Esophagus squamous epithelium (tissue), 5 donors: ENCODE measurements around the gene UBTD1. TPM values are rescaled to one million over a fixed set of nuclear protein-coding genes. Genes with fewer than 3 reads are reported as not detected.

ENCODE experiments used
- DNase-seq: peaks from one replicate; lab custom pipeline; 2025; lab: John Stamatoyannopoulos, UW
- H3K27ac ChIP-seq, 4 donors: fragments of 200-600 bp; sonication (generic); one replicate each; pipeline ENCODE4 v1.5.1; 2016 to 2019; ENCODE audit warnings: mild to moderate bottlenecking in 1 of 4
- H3K27me3 ChIP-seq, 4 donors: fragments of 200-600 bp; sonication (generic); 1 replicate in 3 of 4; 2 replicates in 1 of 4; pipeline versions ENCODE4 v1.5.1 to v1.6.0; 2017 to 2021; ENCODE audit warnings: antibody characterized with exemption in 1 of 4
- H3K36me3 ChIP-seq, 3 donors: fragments of 200-600 bp; sonication (generic); one replicate each; pipeline ENCODE4 v1.5.1; 2016 to 2019
- H3K4me1 ChIP-seq, 3 donors: fragments of 200-600 bp; sonication (generic); one replicate each; pipeline ENCODE4 v1.5.1; 2017 to 2019
- H3K4me3 ChIP-seq, 4 donors: fragments of 200-600 bp; sonication (generic); 1 replicate in 3 of 4; 2 replicates in 1 of 4; pipeline ENCODE4 v1.5.1; 2016 to 2019; ENCODE audit warnings: mild to moderate bottlenecking in 2 of 4, moderate library complexity in 1 of 4
- H3K9me3 ChIP-seq, 3 donors: fragments of 200-600 bp; sonication (generic); one replicate each; pipeline ENCODE4 v1.5.1; 2016 to 2019
- POLR2A ChIP-seq, 4 donors: fragments of 450-650 bp; IDR thresholded peaks; one replicate each; pipeline ENCODE4 v1.6.1; 2017; ENCODE audit warnings: antibody characterized with exemption in 4 of 4, mild to moderate bottlenecking in 4 of 4, moderate library complexity in 3 of 4
- WGBS, 2 donors: methylation state at CpG; one replicate each; pipeline ENCODE4 v1.1.5; 2018; 5-methylcytosine and 5-hydroxymethylcytosine counted together
- intact Hi-C: fragments of 100-400 bp; cut with DNase I; formaldehyde crosslinking; loops from one replicate; pipeline ENCODE4 v1.15.0; 2022
- total RNA-seq, 4 donors: library from RNA; depleted of rRNA; stranded (reverse); fragments of >200 nt; gene quantifications; one replicate each; pipeline ENCODE4 v1.1.0, GENCODE V29; 2016
- TF ChIP-seq, protein P1 (sequence below), 6 experiments: fragments of 450-650 bp in 4 of 6; fragments of 200-600 bp in 2 of 6; sonication (generic) in 2 of 6; IDR thresholded peaks; one replicate each; pipeline ENCODE4 v1.5.1; 2016 to 2019; ENCODE audit warnings: antibody characterized with exemption in 6 of 6, mild to moderate bottlenecking in 4 of 6, moderate library complexity in 4 of 6
- donor health status: DM: yes; HTN: yes; CAD: no.

The UBTD1 gene, protein sequence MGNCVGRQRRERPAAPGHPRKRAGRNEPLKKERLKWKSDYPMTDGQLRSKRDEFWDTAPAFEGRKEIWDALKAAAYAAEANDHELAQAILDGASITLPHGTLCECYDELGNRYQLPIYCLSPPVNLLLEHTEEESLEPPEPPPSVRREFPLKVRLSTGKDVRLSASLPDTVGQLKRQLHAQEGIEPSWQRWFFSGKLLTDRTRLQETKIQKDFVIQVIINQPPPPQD
- 1 to 10 TPM; 4.3 to 8.5 (median 5.8) TPM for total RNA-seq

DNA sequence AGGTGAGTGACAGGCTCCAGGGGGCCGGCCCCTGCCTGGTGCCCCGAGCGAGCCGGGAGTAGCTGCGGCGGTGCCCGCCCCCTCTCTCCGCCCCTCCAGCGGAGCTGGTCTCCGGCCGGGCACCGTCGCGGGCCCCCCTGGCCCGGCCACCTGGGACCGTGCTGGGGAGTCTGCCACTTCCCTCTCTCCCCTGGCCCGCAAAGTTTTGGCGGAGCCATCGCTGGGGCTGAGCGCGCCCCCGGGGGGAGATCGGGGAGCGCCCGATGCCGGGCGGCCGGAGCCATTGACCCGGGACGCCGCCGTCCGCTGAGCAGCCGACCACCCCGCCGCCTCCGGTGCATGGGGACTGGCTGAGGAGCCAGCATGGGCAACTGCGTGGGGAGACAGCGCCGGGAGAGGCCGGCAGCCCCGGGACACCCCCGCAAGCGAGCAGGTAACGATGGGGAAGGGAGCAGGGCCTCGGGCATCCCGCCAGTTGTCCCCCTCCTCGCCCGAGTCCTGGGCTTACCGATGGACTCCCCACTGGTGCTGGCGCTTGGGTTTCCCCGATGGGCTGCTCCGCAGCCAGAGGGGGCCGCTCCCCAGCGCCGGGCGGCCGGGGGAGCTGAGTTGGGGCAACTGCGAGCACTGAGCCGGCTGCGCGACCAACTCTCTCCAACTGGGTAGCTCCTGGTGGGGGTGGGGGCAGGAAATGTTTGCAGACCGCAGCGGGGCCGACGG is at the start of gene UBTD1:
UBTD1 (plus strand) TSS at position 84 of the 720 bp plus-strand sequence; CDS start at position 364, 280 bp downstream.
- peak within 1 kb of the TSS; percentile 69 to 99 (median 98) for H3K4me3 ChIP-seq
- H3K36me3 ChIP-seq: peaks cover 0 to 2% (median 0%) of the 10 kb centered on the region in 3 donors
- H3K27me3 ChIP-seq: peaks cover 0 to 20% (median 0%) of the 10 kb centered on the region in 4 donors
- H3K9me3 ChIP-seq: no peaks in the 10 kb centered on the region
- 0% methylated on average over 5 of the region's 66 CpGs; no CpG with 5 or more reads in 1 of the 2 donors for WGBS, 2 donors
- no peak for DNase-seq
- TF ChIP-seq, protein P1, sequence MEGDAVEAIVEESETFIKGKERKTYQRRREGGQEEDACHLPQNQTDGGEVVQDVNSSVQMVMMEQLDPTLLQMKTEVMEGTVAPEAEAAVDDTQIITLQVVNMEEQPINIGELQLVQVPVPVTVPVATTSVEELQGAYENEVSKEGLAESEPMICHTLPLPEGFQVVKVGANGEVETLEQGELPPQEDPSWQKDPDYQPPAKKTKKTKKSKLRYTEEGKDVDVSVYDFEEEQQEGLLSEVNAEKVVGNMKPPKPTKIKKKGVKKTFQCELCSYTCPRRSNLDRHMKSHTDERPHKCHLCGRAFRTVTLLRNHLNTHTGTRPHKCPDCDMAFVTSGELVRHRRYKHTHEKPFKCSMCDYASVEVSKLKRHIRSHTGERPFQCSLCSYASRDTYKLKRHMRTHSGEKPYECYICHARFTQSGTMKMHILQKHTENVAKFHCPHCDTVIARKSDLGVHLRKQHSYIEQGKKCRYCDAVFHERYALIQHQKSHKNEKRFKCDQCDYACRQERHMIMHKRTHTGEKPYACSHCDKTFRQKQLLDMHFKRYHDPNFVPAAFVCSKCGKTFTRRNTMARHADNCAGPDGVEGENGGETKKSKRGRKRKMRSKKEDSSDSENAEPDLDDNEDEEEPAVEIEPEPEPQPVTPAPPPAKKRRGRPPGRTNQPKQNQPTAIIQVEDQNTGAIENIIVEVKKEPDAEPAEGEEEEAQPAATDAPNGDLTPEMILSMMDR (IDR thresholded peaks at IDR 0.05): no peak
- TF ChIP-seq POLR2A (IDR thresholded peaks at IDR 0.05): peak in 2 of 4 donors; percentile 18 to 45
- intact Hi-C loops: no loop called here
- peaks cover 9 to 60% (median 27%) of the 10 kb centered on the region in 3 donors for H3K4me1 ChIP-seq
- peak within 1 kb of the TSS; percentile 95 to 99 (median 98) for H3K27ac ChIP-seq

DNA sequence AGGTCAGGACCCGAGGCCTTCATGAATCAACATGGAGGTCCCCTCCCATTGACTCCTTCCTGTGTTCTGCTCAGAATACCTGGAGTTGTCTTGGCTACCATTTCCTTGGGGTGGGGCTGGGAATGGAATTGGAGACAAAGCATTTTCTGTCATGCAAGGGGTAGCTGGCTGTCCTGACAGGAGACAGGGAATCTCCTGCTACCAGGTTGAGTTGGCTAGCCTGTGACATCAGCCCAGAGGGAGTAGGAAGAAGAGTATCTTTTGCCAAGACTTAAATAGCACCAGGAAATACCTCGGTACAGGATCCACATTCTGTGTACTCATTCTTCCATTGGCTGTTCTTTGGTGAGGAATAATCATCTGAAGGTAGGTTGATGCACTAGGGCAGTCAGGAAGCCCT is 47.9 kb upstream of the UBTD1 start:
- Histone ChIP-seq H3K27me3 (no peaks in the 10 kb centered on the region), H3K36me3 (peaks cover 0 to 51% (median 0%) of the 10 kb centered on the region in 3 donors), H3K4me3 (no peak overlapping the region), H3K27ac (peak overlapping the region in 2 of 4 donors; percentile 20 to 25), H3K4me1 (peaks cover 9 to 72% (median 31%) of the 10 kb centered on the region in 3 donors), H3K9me3 (no peaks in the 10 kb centered on the region)
- no peak for TF ChIP-seq POLR2A (IDR thresholded peaks at IDR 0.05)
- TF ChIP-seq, protein P1 (IDR thresholded peaks at IDR 0.05): no peak
- DNase-seq: no peak
- WGBS, 2 donors: 61 to 64% methylated on average over 2 of the region's 2 CpGs
- intact Hi-C loops: no loop called here

DNA sequence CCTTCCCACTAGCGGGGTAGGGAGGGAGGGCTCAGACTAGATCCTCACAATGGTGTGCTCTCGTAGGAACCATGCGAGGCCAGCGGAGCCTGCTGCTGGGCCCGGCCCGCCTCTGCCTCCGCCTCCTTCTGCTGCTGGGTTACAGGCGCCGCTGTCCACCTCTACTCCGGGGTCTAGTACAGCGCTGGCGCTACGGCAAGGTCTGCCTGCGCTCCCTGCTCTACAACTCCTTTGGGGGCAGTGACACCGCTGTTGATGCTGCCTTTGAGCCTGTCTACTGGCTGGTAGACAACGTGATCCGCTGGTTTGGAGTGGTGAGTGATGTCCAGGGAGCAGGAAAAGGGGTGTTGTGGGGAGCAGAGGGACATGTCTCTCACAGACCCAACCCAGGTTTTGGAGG is 47.1 kb upstream of the UBTD1 start:
- peaks cover 7 to 67% (median 30%) of the 10 kb centered on the region in 3 donors for H3K4me1 ChIP-seq
- peak overlapping the region in 2 of 4 donors; percentile 20 to 25 for H3K27ac ChIP-seq
- no peaks in the 10 kb centered on the region for H3K9me3 ChIP-seq
- intact Hi-C loops: no loop called here
- 89 to 100% methylated on average over 1 to 7 of the region's 17 CpGs for WGBS, 2 donors
- TF ChIP-seq, protein P1 (IDR thresholded peaks at IDR 0.05): no peak
- no peak for TF ChIP-seq POLR2A (IDR thresholded peaks at IDR 0.05)
- no peak for DNase-seq
- H3K36me3 ChIP-seq: peaks cover 0 to 59% (median 5%) of the 10 kb centered on the region in 3 donors
- H3K27me3 ChIP-seq: no peaks in the 10 kb centered on the region
- no peak overlapping the region for H3K4me3 ChIP-seq

DNA sequence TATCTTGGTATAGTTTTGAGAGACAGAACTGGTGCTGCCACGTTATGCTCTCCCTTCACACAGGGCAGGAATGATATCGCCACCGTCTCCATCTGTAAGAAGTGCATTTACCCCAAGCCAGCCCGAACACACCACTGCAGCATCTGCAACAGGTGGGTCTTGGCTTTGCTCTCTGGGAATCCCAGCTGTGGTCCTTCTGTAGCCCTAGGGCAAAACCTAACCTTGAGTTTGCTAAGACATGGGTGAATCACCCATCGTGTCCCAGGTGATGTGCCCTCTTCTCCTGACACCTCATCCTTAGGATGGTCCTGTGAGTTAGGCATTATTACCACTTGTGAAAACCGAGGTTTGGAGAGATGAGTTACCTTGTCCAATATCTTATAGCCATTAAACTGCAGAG is 46.4 kb upstream of the UBTD1 start:
- Histone ChIP-seq H3K9me3 (no peaks in the 10 kb centered on the region), H3K4me1 (peaks cover 0 to 59% (median 23%) of the 10 kb centered on the region in 3 donors), H3K27ac (no peak overlapping the region), H3K27me3 (no peaks in the 10 kb centered on the region), H3K36me3 (peaks cover 5 to 66% (median 13%) of the 10 kb centered on the region in 3 donors), H3K4me3 (no peak overlapping the region)
- intact Hi-C loops: no loop called here
- WGBS, 2 donors: 67 to 70% methylated on average over 3 of the region's 6 CpGs
- no peak for DNase-seq
- TF ChIP-seq POLR2A (IDR thresholded peaks at IDR 0.05): no peak
- TF ChIP-seq, protein P1 (IDR thresholded peaks at IDR 0.05): no peak
